GM03348 (cell line): ENCODE measurements around the gene HEXD.

ENCODE experiments used
- DNase-seq: peaks from one replicate; pipeline ENCODE4 v3.0.0; 2012; ENCODE audit warnings: low spot score

The HEXD gene

DNA sequence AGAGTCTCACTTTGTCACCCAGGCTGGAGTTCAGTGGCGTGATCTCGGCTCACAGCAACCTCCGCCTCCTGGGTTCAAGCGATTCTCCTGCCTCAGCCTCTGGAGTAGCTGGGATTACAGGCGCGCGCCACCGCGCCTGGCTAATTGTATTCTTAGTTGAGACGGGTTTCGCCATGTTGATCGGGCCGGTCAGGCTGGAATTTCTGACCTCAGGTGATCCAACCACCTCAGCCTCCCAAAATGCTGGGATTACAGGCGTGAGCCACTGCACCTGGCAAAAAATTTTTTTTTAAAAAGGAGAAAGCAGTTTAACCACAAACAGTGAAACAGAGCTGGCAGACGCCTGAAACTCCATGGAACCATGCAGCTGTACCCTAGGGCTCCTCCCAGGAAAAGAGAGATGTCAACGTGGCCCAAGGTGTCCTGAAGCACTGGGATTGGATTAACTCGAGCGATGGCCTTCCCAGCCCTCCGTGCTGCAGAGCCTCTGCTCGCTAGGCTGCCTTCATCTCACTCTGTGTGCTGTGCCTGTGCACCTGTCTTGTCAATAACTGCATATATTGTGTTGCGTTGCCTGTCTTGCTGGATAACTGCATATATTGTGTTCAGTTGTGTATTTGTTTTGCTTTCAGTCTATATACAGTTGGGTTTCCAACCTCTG is 71.8 kb downstream of the HEXD start:
- DNase-seq = no peak

DNA sequence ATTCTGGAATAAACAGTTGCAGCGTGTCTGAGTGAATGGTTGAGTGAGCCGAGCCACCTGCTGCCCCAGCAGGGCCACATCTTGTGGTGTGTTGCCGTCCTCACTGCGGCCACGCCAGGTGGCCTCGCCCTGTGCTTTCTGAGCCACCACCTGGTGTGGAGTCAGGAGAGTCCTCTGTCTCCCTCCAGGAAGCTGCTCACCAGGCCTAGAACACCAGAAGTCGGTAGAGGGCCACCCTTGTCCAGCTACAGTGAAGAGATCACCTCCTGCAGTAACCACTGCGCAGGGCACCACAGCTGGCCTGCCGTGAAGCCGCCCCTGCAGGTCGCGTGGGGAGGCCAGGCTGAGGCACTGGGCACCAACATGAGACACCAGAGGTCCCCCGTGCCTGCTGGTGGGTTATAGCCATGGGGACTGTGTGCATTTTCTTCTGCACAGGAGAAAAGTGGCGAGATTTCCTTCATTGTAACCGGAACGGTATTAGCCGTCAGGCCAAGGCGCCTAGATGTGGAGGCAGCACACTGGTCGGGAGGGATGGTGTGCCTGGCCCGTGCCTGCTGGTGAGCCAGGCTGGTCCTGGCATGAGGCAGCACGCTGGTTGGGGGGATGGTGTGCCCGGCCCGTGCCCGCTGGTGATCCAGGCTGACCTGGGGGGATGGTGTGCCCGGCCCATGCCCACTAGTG is 72.5 kb downstream of the HEXD start:
- no peak for DNase-seq

DNA sequence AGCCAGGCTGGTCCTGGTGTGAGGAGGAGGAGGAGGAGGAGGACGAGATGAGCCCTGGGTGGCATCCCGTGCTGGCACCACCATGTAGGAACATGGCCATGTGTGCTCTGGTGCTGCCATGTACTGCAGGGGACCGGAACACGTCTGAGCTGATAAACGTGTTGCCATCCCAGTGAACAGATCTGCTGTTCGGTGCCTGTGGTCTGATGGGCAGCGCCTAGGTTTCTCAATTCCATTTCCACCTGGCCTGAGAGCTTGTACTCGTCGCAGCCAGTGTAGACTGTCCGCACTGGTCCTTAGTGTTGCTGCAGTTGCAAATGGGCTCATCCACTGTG is 73.0 kb downstream of the HEXD start:
- no peak for DNase-seq

GRCh38 chr17:82491533-82491932 is 73.4 kb downstream of the HEXD start:
- DNase-seq = no peak
